Activated CD8-positive, alpha-beta memory T cell treated with anti-CD3 and anti-CD28 coated beads, Interleukin-2, amount 10 ng/mL, durations not matched to agents 7 days and 5 days (primary cell): ENCODE measurements around the gene CD69. TPM values are rescaled to one million over a fixed set of nuclear protein-coding genes. Genes with fewer than 3 reads are reported as not detected.
A peak's percentile ranks its signal among the peaks of the same experiment; 100 is the strongest.
"Not testable (repeated sequence)": the region's sequence is repeated elsewhere in the genome, so short reads cannot be mapped to it uniquely, and the experiment has no call there.

Experiments
- ATAC-seq: fragments of 150-1000 bp; cut with Tn5 transposase; one replicate; pipeline ENCODE4 v1.10.0; 2021; ENCODE audit warnings: moderate library complexity
- CTCF ChIA-PET: fragments of 350-600 bp; sonication (Branson Sonifier 250); formaldehyde crosslinking; loops from one replicate; lab custom pipeline; 2021; ENCODE audit warnings: antibody characterized with exemption; lab: Charles Lee
- DNase-seq: peaks from one replicate; pipeline ENCODE4 v3.0.0-alpha.2; 2020
- H3K27ac Mint-ChIP-seq: one replicate; pipeline ENCODE4 v1.8.0; 2021; ENCODE audit warnings: mild to moderate bottlenecking, mixed read lengths
- H3K27me3 Mint-ChIP-seq: one replicate; pipeline ENCODE4 v1.8.0; 2021; ENCODE audit warnings: mixed read lengths
- H3K36me3 Mint-ChIP-seq: one replicate; pipeline ENCODE4 v1.8.0; 2021; ENCODE audit warnings: mild to moderate bottlenecking, mixed read lengths
- H3K4me1 Mint-ChIP-seq: one replicate; pipeline ENCODE4 v1.8.0; 2021; ENCODE audit warnings: mixed read lengths
- H3K4me3 Mint-ChIP-seq: one replicate; pipeline ENCODE4 v1.8.0; 2021; ENCODE audit warnings: mild to moderate bottlenecking, moderate library complexity, mixed read lengths
- H3K9me3 Mint-ChIP-seq: one replicate; pipeline ENCODE4 v1.8.0; 2022; ENCODE audit warnings: low read depth, mixed read lengths
- total RNA-seq, 2 experiments: library from RNA; stranded (reverse); gene quantifications; one replicate each; pipeline ENCODE4 v1.2.3, GENCODE V29; 2021

CD69 gene
- total RNA-seq, 2 experiments from 2014 or later = 76.0 to 104 TPM

- H3K27ac Mint-ChIP-seq = peak overlapping the region; percentile 8
- CTCF ChIA-PET = interaction anchor here (1.3 to 2.5 kb wide), 2 partner anchors 12 to 23 kb away, joined by 4 to 8 read pairs; no protein-coding TSS in a partner anchor
- H3K4me1 Mint-ChIP-seq = peaks cover 15% of the 10 kb centered on the region
- peaks cover 2% of the 10 kb centered on the region for H3K9me3 Mint-ChIP-seq
- ATAC-seq = peak; percentile 60
- H3K4me3 Mint-ChIP-seq = no peak overlapping the region
- peaks cover 21% of the 10 kb centered on the region for H3K36me3 Mint-ChIP-seq
- no peaks in the 10 kb centered on the region for H3K27me3 Mint-ChIP-seq
- no peak for DNase-seq
Measured at GRCh38 chr12:9719790-9720189, 40.9 kb downstream of the CD69 start.

DNA sequence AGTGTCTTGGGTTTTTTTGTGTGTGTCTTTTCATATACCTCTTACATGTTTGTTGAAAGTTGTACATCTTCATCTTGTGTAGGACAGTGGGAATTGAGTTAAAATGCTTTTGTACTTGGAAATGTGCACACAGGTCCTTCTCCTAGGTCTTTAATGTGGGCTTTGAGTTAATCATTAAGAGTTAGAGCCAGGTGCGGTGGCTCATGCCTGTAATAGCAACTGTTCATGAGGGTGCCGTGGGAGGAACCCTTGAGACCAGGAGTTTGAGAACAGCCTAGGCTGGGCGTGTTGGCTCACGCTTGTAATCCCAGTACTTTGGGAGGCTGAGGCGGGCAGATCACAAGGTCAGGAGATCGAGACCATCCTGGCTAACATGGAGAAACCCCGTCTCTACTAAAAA lies 41.7 kb downstream of the CD69 start:
- Mint-ChIP-seq H3K9me3 (no peaks in the 10 kb centered on the region), H3K27me3 (no peaks in the 10 kb centered on the region), H3K4me1 (peaks cover 15% of the 10 kb centered on the region), H3K4me3 (no peak overlapping the region), H3K36me3 (peaks cover 17% of the 10 kb centered on the region), H3K27ac (no peak overlapping the region)
- CTCF ChIA-PET = interaction anchor here (0.7 to 2.5 kb wide), 3 partner anchors 11 to 24 kb away, joined by 3 to 8 read pairs (median 4); partner anchors contain the start of gene CLECL1
- ATAC-seq (no peak), DNase-seq (no peak)

GRCh38 chr12:9717070-9717925 lies 43.4 kb downstream of the CD69 start:
- CTCF ChIA-PET = interaction anchor here (0.9 to 2.3 kb wide), 5 partner anchors 8 to 84 kb away, joined by 3 to 23 read pairs (median 4); no protein-coding TSS in a partner anchor
- Mint-ChIP-seq H3K4me1 (peaks cover 16% of the 10 kb centered on the region), H3K27ac (no peak overlapping the region), H3K4me3 (no peak overlapping the region), H3K27me3 (no peaks in the 10 kb centered on the region), H3K9me3 (no peaks in the 10 kb centered on the region), H3K36me3 (peaks cover 13% of the 10 kb centered on the region)
- ATAC-seq (no peak), DNase-seq (no peak)

GRCh38 chr12:9713032-9713558 lies 47.6 kb downstream of the CD69 start:
- not testable (repeated sequence) for H3K9me3 Mint-ChIP-seq, H3K27ac Mint-ChIP-seq, H3K4me3 Mint-ChIP-seq, DNase-seq, ATAC-seq, H3K27me3 Mint-ChIP-seq
- peaks cover 29% of the 10 kb centered on the region for H3K4me1 Mint-ChIP-seq
- CTCF ChIA-PET = interaction anchor here (1.1 to 8.0 kb wide), 2 partner anchors 9 to 78 kb away, joined by 4 to 93 read pairs; no protein-coding TSS in a partner anchor
- H3K36me3 Mint-ChIP-seq = peaks cover 12% of the 10 kb centered on the region

- no peak overlapping the region for H3K27ac Mint-ChIP-seq
- no peak overlapping the region for H3K4me3 Mint-ChIP-seq
- ATAC-seq (no peak), DNase-seq (no peak)
- H3K4me1 Mint-ChIP-seq = peaks cover 41% of the 10 kb centered on the region
- CTCF ChIA-PET = interaction anchor here (8.0 kb wide), 1 partner anchor 76 kb away, joined by 93 read pairs; no protein-coding TSS in a partner anchor
- H3K27me3 Mint-ChIP-seq = no peaks in the 10 kb centered on the region
- peaks cover 18% of the 10 kb centered on the region for H3K36me3 Mint-ChIP-seq
- H3K9me3 Mint-ChIP-seq = no peaks in the 10 kb centered on the region
Measured at GRCh38 chr12:9711664-9712063, 49.0 kb downstream of the CD69 start.

DNA sequence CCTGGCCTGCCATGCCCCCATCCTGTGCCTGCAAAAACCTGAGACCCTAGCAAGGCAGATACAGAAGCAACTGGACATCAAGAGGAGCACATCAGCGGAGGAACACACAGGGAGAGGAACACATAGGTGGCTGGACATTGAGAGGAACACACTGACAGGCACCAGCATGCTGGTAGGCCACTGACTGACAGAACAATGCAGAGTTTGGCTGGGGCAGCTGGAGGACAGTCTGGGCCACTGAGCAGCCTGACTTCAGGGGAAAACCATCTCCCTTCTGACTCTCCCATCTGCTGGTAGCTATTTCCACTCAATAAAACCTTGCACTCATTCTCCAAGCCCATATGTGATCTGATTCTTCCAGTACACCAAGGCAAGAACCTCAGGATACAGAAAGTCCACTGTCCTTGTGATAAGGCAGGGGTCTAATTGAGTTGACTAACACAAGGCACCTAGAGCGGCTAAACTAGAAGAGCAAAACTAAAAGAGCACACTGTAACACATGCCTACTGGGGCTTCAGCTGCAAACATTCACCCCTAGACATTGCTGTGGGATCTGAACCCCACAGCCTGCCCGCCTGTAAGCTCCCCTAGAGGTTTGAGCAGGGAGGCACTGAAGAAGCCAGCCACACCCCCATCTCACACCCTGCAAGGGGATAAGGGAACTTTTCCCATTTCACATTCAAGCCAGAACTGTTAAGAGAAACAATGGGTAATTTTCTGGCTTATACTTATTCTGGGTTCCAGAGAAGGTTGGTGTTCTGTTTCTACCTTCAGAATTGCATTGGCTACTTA lies 49.9 kb downstream of the CD69 start:
- Mint-ChIP-seq H3K27me3 (no peaks in the 10 kb centered on the region), H3K27ac (peak overlapping the region; percentile 3), H3K36me3 (peaks cover 23% of the 10 kb centered on the region), H3K4me3 (no peak overlapping the region), H3K4me1 (peaks cover 50% of the 10 kb centered on the region), H3K9me3 (peaks cover 6% of the 10 kb centered on the region)
- DNase-seq (no peak), ATAC-seq (no peak)
- CTCF ChIA-PET = interaction anchor here (1.3 to 8.0 kb wide), 2 partner anchors 29 to 75 kb away, joined by 3 to 93 read pairs; no protein-coding TSS in a partner anchor

DNA sequence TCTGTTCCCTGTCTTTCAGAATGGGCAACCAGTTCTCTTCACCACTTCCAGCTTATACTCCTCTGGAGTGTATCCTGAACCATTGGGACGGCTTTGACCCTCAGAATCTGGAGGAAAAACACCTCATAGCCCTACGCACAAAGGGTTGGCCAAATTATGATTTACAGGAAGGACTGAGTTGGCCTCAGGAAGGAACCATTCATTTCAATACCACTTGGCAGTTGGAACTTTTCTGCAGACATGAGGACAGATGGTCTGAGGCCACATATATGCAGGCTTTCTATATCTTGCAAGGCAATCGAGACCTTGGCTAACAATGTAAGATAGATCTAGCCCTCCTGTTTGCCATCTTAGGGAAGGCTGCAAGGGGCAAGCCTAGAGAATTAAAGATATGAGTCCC lies 51.8 kb downstream of the CD69 start:
- Mint-ChIP-seq H3K27me3 (no peaks in the 10 kb centered on the region), H3K36me3 (peaks cover 38% of the 10 kb centered on the region), H3K4me1 (peaks cover 53% of the 10 kb centered on the region), H3K9me3 (peaks cover 11% of the 10 kb centered on the region), H3K4me3 (no peak overlapping the region), H3K27ac (peak overlapping the region; percentile 89)
- DNase-seq (no peak), ATAC-seq (no peak)
- CTCF ChIA-PET = interaction anchor here (0.7 to 8.0 kb wide), 31 partner anchors 9 to 378 kb away, joined by 3 to 93 read pairs (median 5); partner anchors contain the start of gene CLEC2D

DNA sequence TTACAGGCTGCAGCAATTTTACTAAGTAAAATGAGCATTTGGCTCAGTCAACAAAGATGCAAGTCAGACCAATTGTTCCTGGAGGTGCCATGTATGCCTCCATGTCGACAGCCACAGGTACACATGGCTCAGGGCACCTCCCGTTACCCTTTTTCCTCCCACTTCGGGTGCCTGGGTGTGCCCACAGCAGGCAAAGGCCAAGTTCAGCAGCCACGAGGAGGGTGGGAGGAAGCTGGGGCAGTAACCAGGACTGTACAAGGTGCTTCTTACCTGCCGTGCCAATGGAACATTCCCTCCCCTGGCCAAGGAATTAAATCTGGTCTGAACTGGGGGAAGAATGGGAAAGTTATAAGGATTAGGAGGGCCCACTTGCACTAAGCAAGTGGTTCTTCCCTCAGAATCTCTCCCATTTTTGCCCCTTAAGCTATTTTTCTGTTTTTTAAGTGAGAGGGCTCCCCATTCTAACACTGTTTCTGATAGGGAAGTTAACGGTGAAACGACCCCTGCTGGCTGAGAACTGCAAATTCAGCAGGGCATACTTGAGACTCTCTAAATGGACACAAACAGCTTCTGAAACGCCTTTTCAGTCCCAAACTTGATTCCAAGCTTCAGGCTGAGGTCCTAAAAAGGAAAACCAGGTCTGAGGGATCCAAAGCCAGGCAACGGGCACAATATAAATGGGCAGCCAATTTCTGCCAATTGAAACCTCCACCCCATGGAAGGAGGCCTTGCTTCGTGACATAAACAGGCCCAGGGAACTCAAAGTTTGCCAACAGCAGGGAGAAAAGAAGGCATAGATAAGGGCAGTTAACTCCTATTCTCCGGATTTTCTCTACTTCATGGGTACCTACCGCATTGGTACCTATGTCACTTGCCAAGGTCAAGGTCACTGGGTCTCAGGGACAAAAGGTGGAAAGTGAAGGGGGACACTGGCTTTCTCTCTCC lies 52.6 kb downstream of the CD69 start:
- H3K9me3 Mint-ChIP-seq = peaks cover 11% of the 10 kb centered on the region
- H3K27me3 Mint-ChIP-seq = no peaks in the 10 kb centered on the region
- H3K36me3 Mint-ChIP-seq = peaks cover 36% of the 10 kb centered on the region
- ATAC-seq (peak; percentile 86), DNase-seq (peak; percentile 84)
- CTCF ChIA-PET = interaction anchor here (0.6 to 8.0 kb wide), 40 partner anchors 9 to 377 kb away, joined by 3 to 93 read pairs (median 5); partner anchors contain the start of gene CLEC2D
- H3K4me3 Mint-ChIP-seq = peak overlapping the region; percentile 37
- H3K27ac Mint-ChIP-seq = peak overlapping the region; percentile 89
- H3K4me1 Mint-ChIP-seq = peaks cover 50% of the 10 kb centered on the region

DNA sequence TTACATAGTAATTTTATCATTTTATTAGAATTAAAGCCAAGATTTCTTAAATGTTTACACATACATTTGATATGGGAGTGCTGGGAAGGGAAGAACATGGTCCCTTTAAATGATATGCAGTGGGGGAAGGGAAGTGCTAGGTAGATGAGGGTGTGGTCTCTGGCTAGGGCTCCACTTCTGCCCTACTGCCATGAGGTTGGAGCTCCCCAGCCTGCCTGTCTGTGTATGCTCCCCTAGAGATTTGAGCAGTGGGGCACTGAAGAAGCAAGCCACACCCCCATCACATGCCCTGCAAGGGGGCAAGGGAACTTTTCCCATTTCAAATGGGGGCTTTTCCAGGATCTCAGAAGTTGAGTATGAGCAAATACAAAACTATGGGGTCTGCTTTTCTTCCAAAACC lies 53.3 kb downstream of the CD69 start:
- H3K4me1 Mint-ChIP-seq = peaks cover 54% of the 10 kb centered on the region
- no peaks in the 10 kb centered on the region for H3K27me3 Mint-ChIP-seq
- H3K27ac Mint-ChIP-seq = peak overlapping the region; percentile 89
- peaks cover 11% of the 10 kb centered on the region for H3K9me3 Mint-ChIP-seq
- no peak for DNase-seq
- CTCF ChIA-PET = interaction anchor here (0.8 to 8.0 kb wide), 18 partner anchors 8 to 258 kb away, joined by 3 to 93 read pairs (median 5); partner anchors contain the start of gene CLEC2D
- ATAC-seq = peak; percentile 35
- H3K36me3 Mint-ChIP-seq = peaks cover 36% of the 10 kb centered on the region
- peak overlapping the region; percentile 37 for H3K4me3 Mint-ChIP-seq

GRCh38 chr12:9706086-9706685 lies 54.5 kb downstream of the CD69 start:
- ATAC-seq = no peak
- no peak overlapping the region for H3K4me3 Mint-ChIP-seq
- CTCF ChIA-PET = interaction anchor here (1.0 to 8.0 kb wide), 8 partner anchors 9 to 237 kb away, joined by 3 to 93 read pairs (median 10); no protein-coding TSS in a partner anchor
- H3K9me3 Mint-ChIP-seq = peaks cover 11% of the 10 kb centered on the region
- no peak for DNase-seq
- peaks cover 36% of the 10 kb centered on the region for H3K36me3 Mint-ChIP-seq
- peak overlapping the region; percentile 40 for H3K27ac Mint-ChIP-seq
- peaks cover 66% of the 10 kb centered on the region for H3K4me1 Mint-ChIP-seq
- no peaks in the 10 kb centered on the region for H3K27me3 Mint-ChIP-seq

GRCh38 chr12:9704561-9704960 lies 56.1 kb downstream of the CD69 start:
- DNase-seq, H3K27ac Mint-ChIP-seq, H3K27me3 Mint-ChIP-seq, CTCF ChIA-PET, ATAC-seq, H3K4me3 Mint-ChIP-seq: not testable (repeated sequence)
- Mint-ChIP-seq H3K9me3 (peaks cover 11% of the 10 kb centered on the region), H3K36me3 (peaks cover 36% of the 10 kb centered on the region), H3K4me1 (peaks cover 74% of the 10 kb centered on the region)
